ENCODE measurements around the gene KCNA1. TPM values are rescaled to one million over a fixed set of nuclear protein-coding genes. Genes with fewer than 3 reads are reported as not detected.

Gene KCNA1
- total and polyA plus RNA-seq, 2 of the 4 experiments (the other 2 are of a cell fraction) = not detected

DNA sequence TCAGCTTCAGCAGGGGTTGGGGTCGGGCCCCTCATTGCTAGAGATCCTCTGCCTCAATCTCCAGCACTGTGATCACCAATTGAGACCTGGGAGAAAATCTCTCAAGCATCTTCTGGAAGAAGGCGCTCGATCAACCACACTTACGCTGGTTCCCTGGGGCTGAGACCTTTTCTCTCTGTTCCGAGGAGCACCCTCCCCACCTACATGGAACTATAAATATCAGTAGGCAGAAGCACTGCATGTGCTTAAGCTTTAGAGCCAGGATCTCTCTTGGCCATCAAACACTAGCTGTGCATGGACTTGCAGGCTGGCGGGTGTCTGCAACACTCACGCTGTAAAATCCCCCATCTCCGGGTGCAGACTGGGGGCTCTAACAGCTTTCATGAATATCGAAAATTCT is 38.2 kb upstream of the KCNA1 start:
- no peak overlapping the region for H2BK20ac ChIP-seq (ENCODE audit: low read depth, low read length)
- H2AK5ac ChIP-seq (ENCODE audit: low read depth, low read length) = no peak overlapping the region
- H3K4ac ChIP-seq (ENCODE audit: low read depth, low read length) = no peak overlapping the region
- no peak overlapping the region for H3K56ac ChIP-seq (ENCODE audit: extremely low read depth, insufficient read depth, low read length)
- no peak overlapping the region for H3K4me3 ChIP-seq (ENCODE audit: insufficient read depth, low read depth, low read length)
- no peaks in the 10 kb centered on the region for H3K9me3 ChIP-seq (ENCODE audit: control insufficient read depth, insufficient read depth, low read length)
- H3K18ac ChIP-seq (ENCODE audit: low read depth, low read length) = no peak overlapping the region
- no peak overlapping the region for H4K5ac ChIP-seq (ENCODE audit: low read depth, low read length)
- no peak overlapping the region for H2AFZ ChIP-seq (replicated peaks; ENCODE audit: low read length, poor library complexity)
- intact Hi-C loops (cut with micrococcal nuclease) (no loop called here), dilution Hi-C loops (cut with HindIII; ENCODE audit: low sequenced_read_pairs, unreplicated experiment) (no loop called here), in situ Hi-C loops (cut with MboI; ENCODE audit: low sequenced_read_pairs) (no loop called here)
- CTCF ChIA-PET = no interaction called here
- H3K27me3 ChIP-seq (ENCODE audit: control insufficient read depth, insufficient read depth, low read length) = peaks cover under 1% of the 10 kb centered on the region; the same call in 1 of the 2 replicates
- no peaks in the 10 kb centered on the region for H3K9me1 ChIP-seq (ENCODE audit: insufficient read depth, low read length)
- H2AK9ac ChIP-seq (replicated peaks; ENCODE audit: low read depth, low read length, poor library complexity) = no peak overlapping the region
- no peak overlapping the region for H3K9ac ChIP-seq (ENCODE audit: low read depth, low read length)
- TF ChIP-seq CHD1 (IDR thresholded peaks at IDR 0.05; ENCODE audit: low read depth, low read length) (no peak), MXI1 (IDR thresholded peaks at IDR 0.05; ENCODE audit: borderline replicate concordance, low read depth, low read length) (no peak), RCOR1 (IDR thresholded peaks at IDR 0.05; ENCODE audit: insufficient replicate concordance, low read length) (no peak), MAZ (IDR thresholded peaks at IDR 0.05; ENCODE audit: borderline replicate concordance, low read depth, low read length) (no peak), RFX5 (IDR thresholded peaks at IDR 0.05; ENCODE audit: low read depth, low read length) (no peak)
- H3K36me3 ChIP-seq (ENCODE audit: control insufficient read depth, insufficient read depth, low read length) = no peaks in the 10 kb centered on the region
- H3K14ac ChIP-seq (replicated peaks; ENCODE audit: low read depth, low read length) = no peak overlapping the region
- ATAC-seq (ENCODE audit: low read depth) (no peak), DNase-seq (no peak)
- no peak overlapping the region for H3K27ac ChIP-seq (ENCODE audit: insufficient read depth, low read length)
- POLR2A ChIA-PET (ENCODE audit: unreplicated experiment) = no interaction called here
- no peak overlapping the region for H2BK5ac ChIP-seq (ENCODE audit: low read depth, low read length, poor library complexity, severe bottlenecking)
- H4K8ac ChIP-seq (ENCODE audit: low read depth in 2 of 2, low read length in 2 of 2) = no peak overlapping the region
- no peak overlapping the region for H3K23ac ChIP-seq (ENCODE audit: low read depth, low read length)
- BruUV-seq (replicated peaks) = no TSS peak
- no peaks in the 10 kb centered on the region for H3K4me1 ChIP-seq (ENCODE audit: control insufficient read depth, insufficient read depth, low read length)
- H4K91ac ChIP-seq (ENCODE audit: insufficient read depth, low read depth, low read length) = no peak overlapping the region
- no peaks in the 10 kb centered on the region for H3K79me1 ChIP-seq (ENCODE audit: low read depth in 1 of 2, low read length in 2 of 2)
- no peaks in the 10 kb centered on the region for H4K20me1 ChIP-seq (ENCODE audit: insufficient read depth, low read length)
- WGBS, 2 experiments (ENCODE audit: extremely low coverage in 2 of 2, insufficient read length in 1 of 2) = no CpG with 5 or more reads among the region's 9 CpGs
- no peak overlapping the region for H3K4me2 ChIP-seq (ENCODE audit: low read depth, low read length)
- H2BK120ac ChIP-seq (ENCODE audit: low read depth, low read length) = no peak overlapping the region
- no peak overlapping the region for H2BK15ac ChIP-seq (ENCODE audit: low read depth, low read length)

Measured in IMR-90 (cell line).